Middle frontal gyrus (tissue), 1 donor: ENCODE data around the gene RYR1.
"Not testable (repeated sequence)": the region's sequence is repeated elsewhere in the genome, so short reads cannot be mapped to it uniquely, and the experiment has no call there.

Experiments
- DNase-seq: peaks from one replicate; pipeline ENCODE4 v3.0.0-alpha.2; 2015; ENCODE audit warnings: low spot score; ENCODE audit errors: extremely low spot score

Gene RYR1

GRCh38 chr19:38602856-38603255, 169.4 kb downstream of the RYR1 start:
- not testable (repeated sequence) for DNase-seq

DNA sequence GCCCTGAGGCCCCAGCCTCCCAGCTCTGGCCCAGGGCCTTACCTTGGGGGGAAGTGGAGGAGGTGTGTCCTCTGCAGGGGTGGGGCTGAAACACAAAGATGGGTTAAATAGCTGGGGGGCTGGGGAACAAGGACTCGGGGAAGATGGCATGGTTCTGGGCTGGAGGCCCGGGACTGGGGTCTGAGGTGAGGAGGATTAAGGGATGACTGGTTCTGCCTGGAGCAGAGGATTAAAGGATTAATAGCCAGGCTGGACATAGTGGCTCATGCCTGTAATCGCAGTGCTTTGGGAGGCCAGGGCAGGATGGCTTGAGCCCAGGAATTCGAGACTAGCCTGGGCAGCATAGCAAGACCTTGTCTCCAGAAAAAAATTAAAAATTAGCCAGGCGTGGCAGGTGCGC, 172.6 kb downstream of the RYR1 start:
- no peak for DNase-seq

DNA sequence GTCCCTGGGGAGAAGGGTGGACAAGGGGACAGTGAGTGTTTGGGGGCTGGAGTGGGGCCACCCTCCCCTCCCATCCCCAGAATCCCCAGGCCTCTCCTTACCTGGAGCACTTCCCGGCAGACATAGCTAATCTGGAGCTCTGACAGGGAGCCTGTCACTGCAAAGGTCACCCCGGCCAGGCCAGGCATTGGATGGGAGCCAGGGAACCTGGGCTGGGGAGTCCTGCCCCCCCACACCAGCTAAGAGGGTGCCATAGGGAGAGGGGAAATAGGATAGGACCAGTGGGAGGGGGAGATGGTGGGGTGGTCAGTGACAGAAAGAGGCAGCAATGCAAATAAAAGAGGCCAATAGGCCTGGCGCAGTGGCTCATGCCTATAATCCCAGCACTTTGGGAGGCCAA, 180.8 kb downstream of the RYR1 start:
- DNase-seq = no peak

GRCh38 chr19:38615007-38615581, 181.6 kb downstream of the RYR1 start:
- DNase-seq = no peak

DNA sequence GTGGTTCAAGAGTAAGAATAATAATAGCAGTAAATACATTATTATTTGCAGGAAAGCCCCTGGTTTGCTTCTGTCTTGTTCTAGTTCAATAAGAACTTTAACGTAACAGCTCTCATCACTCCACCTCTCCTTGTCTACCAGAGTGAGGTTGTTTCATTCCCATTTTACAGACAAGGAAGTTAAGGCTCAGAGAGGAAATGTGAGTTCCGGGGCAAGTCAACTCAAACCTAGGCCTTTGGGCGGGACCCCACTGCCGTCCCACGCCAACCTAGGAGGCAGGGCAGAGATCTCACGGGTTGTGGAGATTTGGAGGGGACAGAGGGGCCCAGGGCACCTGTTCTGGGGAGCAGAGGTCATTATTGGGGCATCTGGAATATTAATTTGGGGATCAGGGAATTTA, 182.8 kb downstream of the RYR1 start:
- DNase-seq = no peak

DNA sequence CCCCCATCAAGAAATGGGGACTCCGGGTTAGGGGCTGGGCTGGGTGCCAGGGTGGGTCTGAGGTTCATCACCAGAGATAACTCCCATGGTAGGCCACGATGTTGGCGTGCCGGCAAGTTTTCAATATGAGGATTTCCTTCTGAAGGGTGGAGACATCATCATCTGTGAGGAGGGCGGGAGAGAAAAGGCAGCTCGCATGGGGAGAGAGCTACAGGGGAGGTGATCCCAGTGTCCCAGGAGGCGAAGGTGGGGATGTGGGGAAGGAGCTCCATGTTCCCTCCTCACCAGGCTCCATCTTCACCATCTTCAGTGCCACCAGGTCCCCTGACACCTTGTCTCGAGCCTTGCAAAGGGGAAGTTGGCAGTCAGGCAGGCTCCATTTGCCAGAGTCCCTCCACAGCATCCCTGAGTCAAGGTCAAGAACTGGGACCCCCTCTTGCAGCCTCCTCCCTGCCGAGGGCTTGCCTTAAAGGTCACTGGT, 183.8 kb downstream of the RYR1 start:
- DNase-seq = no peak

DNA sequence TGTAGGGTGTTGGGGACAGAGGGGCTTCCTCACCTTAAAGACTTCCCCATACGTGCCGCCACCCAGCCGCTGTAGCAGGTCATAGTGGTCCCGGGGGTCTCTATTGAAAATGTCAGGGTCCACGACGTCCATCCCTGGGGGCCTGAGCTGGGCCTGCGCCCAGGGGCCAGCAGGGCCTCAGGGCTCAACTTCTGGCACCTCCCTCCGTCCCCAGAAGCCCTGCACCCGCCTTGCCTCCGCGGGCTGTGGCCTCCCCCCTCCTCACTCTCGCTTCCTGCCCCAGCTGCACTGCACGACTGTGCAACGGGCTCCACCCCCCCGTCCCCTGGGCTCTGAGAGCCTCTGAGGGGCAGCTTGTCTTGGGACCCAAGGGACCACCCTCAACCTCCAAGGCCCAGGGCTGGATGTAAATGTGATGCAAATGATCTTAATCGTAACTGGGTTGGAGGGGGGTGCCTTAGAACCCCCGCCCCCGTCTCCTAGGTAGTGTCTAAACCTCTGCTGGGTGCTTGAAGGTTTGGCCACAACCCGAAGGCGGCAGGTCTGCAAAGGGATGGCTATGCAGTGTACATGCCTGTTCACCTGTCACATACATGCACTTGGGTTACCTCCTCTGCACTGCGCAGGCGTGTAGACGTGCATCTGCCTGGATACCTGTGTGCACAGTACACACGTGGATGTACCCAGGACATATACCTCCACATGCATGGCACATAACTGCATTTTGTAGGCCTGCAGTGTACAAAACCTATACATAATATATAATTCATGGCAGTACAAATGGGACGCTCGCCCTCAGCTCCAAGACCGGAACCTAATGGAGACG, 184.5 kb downstream of the RYR1 start, which contains the start of gene MAP4K1:
MAP4K1 (minus strand) TSS at position 190 of the 826 bp plus-strand sequence; CDS start at position 132, 58 bp downstream.
- DNase-seq = peak; percentile 6

GRCh38 chr19:38618590-38619360, 185.3 kb downstream of the RYR1 start, which contains the start of gene EIF3K:
Gene EIF3K (plus strand): TSS chr19:38619188. CDS start chr19:38619269, 81 bp downstream.
- DNase-seq = peak; percentile 99

GRCh38 chr19:38619361-38620174, 186.1 kb downstream of the RYR1 start:
- DNase-seq = no peak

DNA sequence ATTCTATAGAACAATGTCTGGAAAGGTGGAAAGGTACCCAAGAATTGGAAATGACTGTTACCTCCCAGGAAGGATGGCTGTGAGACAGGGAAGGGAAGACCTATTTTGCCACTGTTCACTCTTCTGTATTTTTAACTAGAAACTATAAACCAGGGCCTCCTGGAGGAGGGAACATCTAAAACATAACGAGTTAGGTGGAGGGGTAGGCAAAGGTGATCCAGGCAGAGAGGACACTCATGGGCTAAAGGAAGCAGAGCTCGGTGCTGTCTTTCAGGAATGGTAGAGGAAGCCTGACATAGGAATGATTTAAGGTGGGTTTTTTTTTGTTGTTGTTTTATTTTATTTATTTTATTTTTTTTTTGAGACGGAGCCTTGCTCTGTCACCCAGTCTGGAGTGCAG, 191.3 kb downstream of the RYR1 start:
- no peak for DNase-seq

DNA sequence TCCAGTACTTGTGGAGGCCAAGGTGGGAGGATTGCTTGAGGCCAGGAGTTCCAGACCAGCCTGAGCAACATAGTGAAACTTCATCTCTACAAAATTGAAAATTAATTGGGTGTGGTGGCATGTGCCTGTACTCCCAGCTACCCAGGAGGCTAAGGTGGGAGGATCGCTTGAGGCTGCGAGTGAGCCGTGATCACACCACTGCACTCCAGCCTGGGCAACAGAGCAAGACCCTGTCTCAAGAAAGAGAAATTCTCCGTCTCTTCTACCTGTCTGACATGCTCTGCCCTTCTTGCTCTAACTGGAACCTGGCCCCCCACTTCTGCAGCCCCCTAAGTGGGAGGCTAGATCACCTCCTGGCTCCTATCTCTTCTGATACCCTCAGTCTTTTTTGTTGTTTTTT, 192.9 kb downstream of the RYR1 start:
- no peak for DNase-seq

DNA sequence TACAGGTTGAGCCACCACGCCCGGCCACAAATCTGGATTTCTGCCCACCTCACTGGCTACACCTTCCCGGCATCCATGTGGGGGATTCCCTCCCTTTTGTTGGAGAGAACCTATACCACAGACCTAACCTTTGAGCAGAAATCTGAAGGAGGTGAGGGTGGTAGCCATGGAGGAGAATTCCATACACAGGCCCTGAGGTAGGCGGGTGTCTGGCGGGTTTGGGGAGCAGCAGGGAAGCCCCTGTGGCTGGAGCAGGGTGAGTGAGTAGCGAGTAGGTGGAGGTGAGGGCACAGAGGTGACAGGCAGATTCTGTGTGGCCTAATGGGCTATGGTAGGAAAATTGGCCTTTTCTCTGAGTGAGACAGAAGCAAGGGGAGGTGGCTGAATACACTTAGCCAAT, 196.1 kb downstream of the RYR1 start:
- no peak for DNase-seq

DNA sequence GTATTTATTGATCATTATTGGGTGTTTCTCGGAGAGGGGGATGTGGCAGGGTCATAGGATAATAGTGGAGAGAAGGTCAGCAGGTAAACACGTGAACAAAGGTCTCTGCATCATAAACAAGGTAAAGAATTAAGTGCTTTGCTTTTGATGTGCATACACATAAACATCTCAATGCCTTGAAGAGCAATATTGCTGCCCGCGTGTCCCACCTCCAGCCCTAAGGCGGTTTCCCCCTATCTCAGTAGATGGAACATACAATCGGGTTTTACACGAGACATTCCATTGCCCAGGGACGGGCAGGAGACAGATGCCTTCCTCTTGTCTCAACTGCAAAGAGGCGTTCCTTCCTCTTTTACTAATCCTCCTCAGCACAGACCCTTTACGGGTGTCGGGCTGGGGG, 197.8 kb downstream of the RYR1 start:
- DNase-seq = not testable (repeated sequence)

DNA sequence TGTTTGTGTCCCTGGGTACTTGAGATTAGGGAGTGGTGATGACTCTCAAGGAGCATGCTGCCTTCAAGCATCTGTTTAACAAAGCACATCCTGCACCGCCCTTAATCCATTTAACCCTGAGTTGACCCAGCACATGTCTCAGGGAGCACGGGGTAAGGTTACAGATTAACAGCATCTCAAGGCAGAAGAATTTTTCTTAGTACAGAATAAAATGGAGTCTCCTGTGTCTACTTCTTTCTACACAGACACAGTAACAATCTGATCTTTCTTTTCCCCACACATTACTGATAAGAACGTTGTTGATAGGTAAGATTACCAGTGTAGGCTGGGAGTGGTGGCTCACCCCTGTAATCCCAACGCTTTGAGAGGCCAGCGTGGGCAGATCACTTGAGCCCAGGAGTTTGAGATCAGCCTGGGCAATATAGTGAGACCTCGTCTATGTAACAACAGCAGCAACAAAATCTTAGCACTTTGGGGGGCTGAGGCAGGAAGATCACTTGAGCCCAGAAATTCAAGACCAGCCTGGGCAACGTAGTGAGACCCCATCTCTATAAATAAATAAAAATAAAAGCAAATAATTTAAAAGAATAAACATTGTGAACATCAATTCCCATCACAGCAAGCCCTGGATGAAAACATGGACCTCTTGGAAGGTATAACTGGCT, 198.5 kb downstream of the RYR1 start:
- not testable (repeated sequence) for DNase-seq

DNA sequence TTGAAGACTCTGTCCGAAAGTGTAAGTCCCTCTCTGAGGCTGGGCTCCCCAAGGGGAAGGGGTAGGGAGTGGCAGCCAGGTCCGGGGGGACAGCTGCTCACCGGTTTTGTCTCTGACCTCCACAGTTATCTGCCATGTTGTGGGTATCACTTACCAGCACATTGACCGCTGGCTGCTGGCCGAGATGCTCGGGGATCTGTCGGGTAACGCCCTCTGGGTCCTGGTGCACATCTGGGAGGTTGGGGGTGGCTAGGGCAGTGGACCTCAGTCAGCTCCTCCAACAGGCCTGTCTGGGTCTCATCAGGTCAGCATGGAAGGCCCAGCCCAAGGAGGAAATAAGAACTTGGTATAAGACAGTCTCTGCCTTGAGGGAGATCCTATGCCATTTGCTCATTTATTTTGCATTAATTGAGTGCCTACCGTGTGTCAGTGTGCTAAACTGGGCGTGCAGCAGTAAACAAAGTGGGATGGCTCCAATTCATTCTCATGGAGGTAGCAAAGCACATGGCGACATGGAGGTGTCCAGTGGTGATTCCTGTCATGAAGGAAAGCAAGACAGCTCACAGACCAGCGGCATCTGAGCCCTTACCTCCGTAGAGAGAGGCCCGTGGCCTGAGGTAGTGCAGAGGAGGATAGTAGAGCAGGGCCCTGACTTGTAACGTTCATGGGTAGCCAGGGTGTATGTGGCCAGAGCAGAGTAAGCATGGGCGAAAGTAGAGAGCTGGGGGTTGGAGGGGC, 199.2 kb downstream of the RYR1 start:
- no peak for DNase-seq

DNA sequence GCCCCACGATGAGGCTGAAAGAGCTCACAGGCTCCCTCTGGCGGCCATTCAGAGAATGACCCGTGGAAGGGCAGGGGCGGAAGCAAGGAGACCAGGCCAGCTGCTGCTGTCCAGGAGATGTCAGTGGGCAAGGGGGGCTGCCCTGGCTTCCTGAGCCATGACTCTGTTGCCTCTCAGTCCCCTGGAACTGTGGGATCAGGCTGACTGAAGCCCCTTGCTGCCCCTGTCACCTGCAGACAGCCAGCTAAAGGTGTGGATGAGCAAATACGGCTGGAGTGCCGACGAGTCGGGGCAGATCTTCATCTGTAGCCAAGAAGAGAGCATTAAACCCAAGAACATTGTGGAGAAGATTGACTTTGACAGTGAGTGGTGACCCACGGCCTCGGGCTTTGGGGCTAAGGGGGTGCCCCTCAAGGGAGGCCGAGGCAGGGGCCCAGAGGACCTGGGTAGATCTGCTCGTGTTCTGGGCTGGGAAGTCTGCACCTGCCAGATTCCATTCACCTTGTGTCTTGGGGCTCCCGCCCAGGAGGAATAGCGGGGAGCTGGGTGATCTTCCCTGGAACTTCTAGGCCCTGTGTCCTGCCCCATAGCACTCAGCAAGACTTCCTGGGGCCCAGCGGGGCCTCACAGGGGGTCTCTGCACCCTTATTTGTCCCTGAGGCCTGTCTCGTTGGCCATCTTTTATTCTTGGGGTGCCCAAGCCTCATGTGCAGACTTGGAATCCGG, 201.4 kb downstream of the RYR1 start:
- DNase-seq = peak; percentile 49

DNA sequence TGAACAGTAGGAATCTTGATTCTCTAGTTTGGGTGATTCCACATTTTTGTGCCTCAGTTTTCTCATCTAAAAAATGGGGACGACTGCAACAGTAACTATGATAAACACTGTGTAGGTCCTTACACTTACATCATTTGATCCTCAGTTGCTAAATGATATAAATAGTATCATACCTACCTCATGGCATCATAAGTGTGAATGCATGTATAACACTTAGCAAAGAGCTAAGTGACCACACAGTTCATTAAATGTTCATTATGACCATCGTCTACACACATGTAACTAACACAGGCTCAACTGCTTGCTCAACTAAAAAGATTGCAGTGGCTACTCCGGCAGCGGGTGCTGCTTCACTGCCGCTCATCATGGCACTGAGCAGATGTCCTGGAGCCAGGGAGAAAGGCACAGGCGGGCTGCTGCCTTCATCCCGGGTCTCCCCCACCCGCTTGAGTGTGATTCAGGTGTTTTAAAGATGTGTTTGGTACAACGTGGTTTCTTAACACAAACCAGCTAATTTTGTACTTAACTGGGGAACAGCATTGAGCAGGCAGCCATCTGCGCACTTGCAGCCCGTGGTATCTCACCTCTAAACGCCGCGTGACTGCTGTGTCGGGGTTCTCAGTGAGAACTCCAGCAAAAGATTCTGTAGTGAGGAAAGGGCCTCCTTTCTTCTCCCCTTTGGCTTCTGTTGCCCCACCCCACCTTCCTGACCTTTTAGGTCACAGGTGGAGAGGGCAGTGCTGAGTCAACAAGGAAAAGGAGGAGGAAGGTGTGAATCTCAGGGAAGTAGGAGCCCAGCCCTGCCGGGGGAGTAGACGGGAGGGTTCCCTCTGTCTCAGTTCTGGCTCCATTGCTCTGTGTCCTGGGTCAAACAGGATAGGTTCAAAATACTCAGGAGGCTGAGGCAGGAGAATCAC, 202.2 kb downstream of the RYR1 start:
- no peak for DNase-seq
